ENCODE measurements around the gene NR3C1. TPM values are rescaled to one million over a fixed set of nuclear protein-coding genes. Genes with fewer than 3 reads are reported as not detected.

The NR3C1 gene
- total RNA-seq, 1 experiment from 2014 or later: 31.4 TPM

DNA sequence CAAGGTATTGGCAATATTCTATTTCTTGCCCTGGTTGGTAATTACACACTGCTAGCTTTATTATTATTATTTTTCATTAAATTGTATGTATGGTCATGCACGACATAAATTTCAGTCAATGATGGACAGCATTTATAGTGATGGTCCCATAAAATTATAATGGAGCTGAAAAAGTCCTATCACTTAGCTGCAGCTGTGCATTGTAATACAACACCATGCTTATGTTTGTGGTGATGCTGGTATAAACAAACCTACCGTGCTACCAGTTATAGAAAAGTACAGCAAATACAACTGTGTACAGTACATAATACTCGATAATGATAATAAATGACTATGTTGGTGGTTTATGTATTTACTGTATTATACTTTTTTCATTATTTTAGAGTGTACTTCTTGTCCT lies 65.5 kb downstream of the NR3C1 start:
- TF ChIP-seq, protein P1, sequence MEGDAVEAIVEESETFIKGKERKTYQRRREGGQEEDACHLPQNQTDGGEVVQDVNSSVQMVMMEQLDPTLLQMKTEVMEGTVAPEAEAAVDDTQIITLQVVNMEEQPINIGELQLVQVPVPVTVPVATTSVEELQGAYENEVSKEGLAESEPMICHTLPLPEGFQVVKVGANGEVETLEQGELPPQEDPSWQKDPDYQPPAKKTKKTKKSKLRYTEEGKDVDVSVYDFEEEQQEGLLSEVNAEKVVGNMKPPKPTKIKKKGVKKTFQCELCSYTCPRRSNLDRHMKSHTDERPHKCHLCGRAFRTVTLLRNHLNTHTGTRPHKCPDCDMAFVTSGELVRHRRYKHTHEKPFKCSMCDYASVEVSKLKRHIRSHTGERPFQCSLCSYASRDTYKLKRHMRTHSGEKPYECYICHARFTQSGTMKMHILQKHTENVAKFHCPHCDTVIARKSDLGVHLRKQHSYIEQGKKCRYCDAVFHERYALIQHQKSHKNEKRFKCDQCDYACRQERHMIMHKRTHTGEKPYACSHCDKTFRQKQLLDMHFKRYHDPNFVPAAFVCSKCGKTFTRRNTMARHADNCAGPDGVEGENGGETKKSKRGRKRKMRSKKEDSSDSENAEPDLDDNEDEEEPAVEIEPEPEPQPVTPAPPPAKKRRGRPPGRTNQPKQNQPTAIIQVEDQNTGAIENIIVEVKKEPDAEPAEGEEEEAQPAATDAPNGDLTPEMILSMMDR (conservative IDR thresholded peaks at IDR 0.05): no peak
- Mint-ChIP-seq H3K27ac (no peak overlapping the region), H3K36me3 (ENCODE audit: insufficient read depth in 1 of 3, low read depth in 3 of 3) (peaks cover 3 to 5% (median 3%) of the 10 kb centered on the region in 3 experiments; a peak in 4 of 7 replicates), H3K4me1 (peaks cover 14 to 17% of the 10 kb centered on the region in 2 experiments), H3K4me3 (no peak overlapping the region), H3K9me3 (no peaks in the 10 kb centered on the region), H3K27me3 (ENCODE audit: low read depth) (no peaks in the 10 kb centered on the region)
- H3K9me3 ChIP-seq (ENCODE audit: control insufficient read depth, low read depth, low read length): no peaks in the 10 kb centered on the region
- no peaks in the 10 kb centered on the region for H3K79me1 ChIP-seq (ENCODE audit: insufficient read depth, low read depth, low read length, poor library complexity, severe bottlenecking)
- H3K79me2 ChIP-seq (ENCODE audit: insufficient read depth, low read length): no peaks in the 10 kb centered on the region
- H3K14ac ChIP-seq (ENCODE audit: insufficient read depth, low read length): no peak overlapping the region
- DNase-seq: no peak
- H2BK12ac ChIP-seq (ENCODE audit: insufficient read length, low read depth, low read length): no peak overlapping the region
- no peak overlapping the region for H3K18ac ChIP-seq (ENCODE audit: insufficient read length, low read depth, low read length)
- H4K5ac ChIP-seq (ENCODE audit: insufficient read length, low read depth, low read length): no peak overlapping the region
- H4K8ac ChIP-seq (replicated peaks; ENCODE audit: insufficient read length, low read depth, low read length): no peak overlapping the region
- whole genome bisulfite sequencing (ENCODE audit: extremely low coverage, insufficient read length, low lambda C conversion rate): no CpG with 5 or more reads among the region's 3 CpGs
- H3K4ac ChIP-seq (ENCODE audit: low read depth, low read length): no peak overlapping the region
- H3K23ac ChIP-seq (ENCODE audit: insufficient read length, low read depth, low read length): no peak overlapping the region
- no peaks in the 10 kb centered on the region for H4K20me1 ChIP-seq (ENCODE audit: control insufficient read depth, insufficient read depth, insufficient read length)
- no peaks in the 10 kb centered on the region for H3K23me2 ChIP-seq (ENCODE audit: insufficient read length, low read depth, low read length, poor library complexity, severe bottlenecking)
- no peak overlapping the region for H2BK5ac ChIP-seq (ENCODE audit: insufficient read length, low read length)
- H3K27me3 ChIP-seq (ENCODE audit: insufficient read depth, low read length): no peaks in the 10 kb centered on the region
- H3K56ac ChIP-seq (ENCODE audit: insufficient read length, low read depth, low read length): no peak overlapping the region
- H3T11ph ChIP-seq (ENCODE audit: low read length): no peak overlapping the region
- no peak overlapping the region for H3K4me2 ChIP-seq (ENCODE audit: insufficient read depth, insufficient read length, low read length)
- H2BK20ac ChIP-seq (ENCODE audit: low read depth, low read length, poor library complexity, severe bottlenecking): no peak overlapping the region
- H2AK5ac ChIP-seq (ENCODE audit: insufficient read length, low read length): no peak overlapping the region
- no peak overlapping the region for H4K91ac ChIP-seq (ENCODE audit: insufficient read length, low read depth, low read length)
- no peaks in the 10 kb centered on the region; the same call in 1 of the 2 replicates for H3K4me1 ChIP-seq (ENCODE audit: insufficient read depth, low read length)
- H3K27ac ChIP-seq (ENCODE audit: insufficient read length, low read depth, low read length): no peak overlapping the region
- H2BK15ac ChIP-seq (ENCODE audit: low read depth, low read length): no peak overlapping the region
- no peak overlapping the region for H3K9ac ChIP-seq (ENCODE audit: extremely low read depth, insufficient read length, low read length)
- H2AFZ ChIP-seq (ENCODE audit: low read length): no peak overlapping the region
- H2BK120ac ChIP-seq (ENCODE audit: low read depth, low read length, poor library complexity, severe bottlenecking): no peak overlapping the region

Data from H9 (cell line).